HT-29 (cell line): ENCODE measurements around the gene KCNJ14. TPM values are rescaled to one million over a fixed set of nuclear protein-coding genes. Genes with fewer than 3 reads are reported as not detected.
A peak's percentile ranks its signal among the peaks of the same experiment; 100 is the strongest.
"Not testable (repeated sequence)": the region's sequence is repeated elsewhere in the genome, so short reads cannot be mapped to it uniquely, and the experiment has no call there.

Source experiments
- DNase-seq: peaks from one replicate; pipeline ENCODE4 v3.0.0-alpha.2; 2015; ENCODE audit warnings: low spot score
- total RNA-seq: library from RNA; depleted of rRNA; stranded (reverse); fragments of >200 nt; shearing (Covaris generic); gene quantifications from 2 replicates; pipeline ENCODE4 v1.2.3, GENCODE V29; 2014

Gene KCNJ14
- total RNA-seq, 1 experiment from 2014 or later: 3.6 TPM

- peak; percentile 99 for DNase-seq
Measured at GRCh38 chr19:48487948-48488347, 32.6 kb downstream of the KCNJ14 start.

- not testable (repeated sequence) for DNase-seq
Measured at GRCh38 chr19:48488478-48488877, 33.1 kb downstream of the KCNJ14 start.

DNA sequence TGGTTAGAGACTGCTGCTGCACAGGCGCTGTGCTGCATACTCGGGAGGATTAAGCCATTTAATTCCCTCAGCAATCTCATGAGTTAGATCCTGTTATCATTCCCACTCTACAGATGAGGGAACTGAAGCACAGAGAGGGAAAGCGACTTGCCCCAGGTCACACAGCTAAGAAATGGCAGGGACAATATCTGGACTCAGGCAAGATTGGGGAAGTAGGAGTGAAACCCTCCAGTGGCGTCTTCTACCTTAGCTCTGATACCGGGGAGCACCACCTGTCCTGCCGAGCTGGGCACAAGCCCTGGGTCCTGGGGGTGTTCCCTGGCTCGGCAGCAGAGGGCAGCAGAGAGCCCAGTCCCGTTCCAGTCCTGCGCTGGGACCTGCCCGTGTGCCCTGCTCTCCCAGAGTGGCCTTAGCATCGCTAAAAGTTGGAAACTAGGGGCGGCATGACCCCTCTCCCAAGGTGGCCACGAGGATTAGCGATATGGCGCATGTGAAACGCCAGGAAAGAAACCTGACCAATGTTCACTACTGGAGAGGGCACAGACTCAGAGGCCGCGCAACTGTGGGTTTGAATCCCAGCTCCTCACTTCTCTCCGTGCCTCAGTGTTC lies 34.3 kb downstream of the KCNJ14 start:
- peak; percentile 98 for DNase-seq

GRCh38 chr19:48490981-48491792 lies 35.8 kb downstream of the KCNJ14 start:
- peak; percentile 74 for DNase-seq

DNA sequence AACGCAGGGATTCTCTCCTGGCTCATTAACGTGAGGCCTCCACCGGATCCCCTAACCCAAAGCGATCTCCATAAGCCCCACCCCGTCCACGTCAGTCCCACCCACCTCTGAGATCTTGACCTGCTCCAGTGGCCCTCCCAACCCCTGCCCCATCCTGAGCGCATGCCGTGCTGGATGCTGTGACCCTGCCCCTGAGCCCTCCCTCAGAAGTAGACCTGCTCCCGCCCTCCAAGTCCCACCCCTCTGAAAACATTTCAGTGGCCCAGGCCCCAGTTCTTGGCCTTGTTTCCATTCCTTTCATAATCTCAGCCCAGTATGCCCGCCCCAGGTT lies 36.4 kb downstream of the KCNJ14 start:
- DNase-seq: no peak

DNA sequence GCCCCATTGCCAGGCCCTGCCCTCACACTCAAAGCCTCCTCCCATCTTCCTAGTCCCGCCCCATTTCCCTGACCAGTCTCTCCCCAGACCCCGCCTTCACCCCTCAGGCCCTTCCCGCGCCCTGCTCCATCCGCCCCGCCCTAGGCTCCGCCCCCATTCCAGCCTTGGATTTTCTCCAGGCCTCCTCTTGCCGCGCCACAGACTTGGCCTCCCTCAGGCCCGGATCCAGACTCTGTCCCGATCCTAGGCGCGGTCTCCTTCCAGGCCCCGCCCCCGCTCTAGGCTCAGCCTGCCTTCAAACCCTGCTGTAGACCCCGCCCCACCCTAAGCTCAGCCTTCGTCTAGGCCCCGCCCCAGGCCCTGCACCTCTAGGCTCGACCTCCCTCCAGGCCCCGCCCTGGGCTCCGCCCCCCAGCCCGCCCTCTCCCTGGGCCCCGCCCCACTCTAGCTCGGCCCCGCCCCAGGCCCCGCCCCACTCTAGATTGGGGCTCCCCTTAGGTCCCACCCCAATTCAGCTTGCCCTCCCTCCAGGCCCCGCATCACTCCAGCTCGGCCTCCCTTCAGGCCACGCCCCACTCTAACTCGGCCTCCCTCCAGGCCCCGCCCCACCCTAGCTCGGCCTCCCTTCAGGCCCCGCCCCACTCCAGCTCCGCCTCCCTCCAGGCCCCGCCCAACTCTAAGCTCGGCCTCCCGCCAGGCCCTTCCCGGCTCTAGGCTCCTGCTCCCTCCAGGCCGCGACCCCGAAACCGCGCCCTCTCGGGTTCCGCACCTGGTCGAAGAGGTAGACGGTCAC lies 37.7 kb downstream of the KCNJ14 start:
- peak; percentile 100 for DNase-seq

- no peak for DNase-seq
Measured at GRCh38 chr19:48493718-48494401, 38.5 kb downstream of the KCNJ14 start.

DNA sequence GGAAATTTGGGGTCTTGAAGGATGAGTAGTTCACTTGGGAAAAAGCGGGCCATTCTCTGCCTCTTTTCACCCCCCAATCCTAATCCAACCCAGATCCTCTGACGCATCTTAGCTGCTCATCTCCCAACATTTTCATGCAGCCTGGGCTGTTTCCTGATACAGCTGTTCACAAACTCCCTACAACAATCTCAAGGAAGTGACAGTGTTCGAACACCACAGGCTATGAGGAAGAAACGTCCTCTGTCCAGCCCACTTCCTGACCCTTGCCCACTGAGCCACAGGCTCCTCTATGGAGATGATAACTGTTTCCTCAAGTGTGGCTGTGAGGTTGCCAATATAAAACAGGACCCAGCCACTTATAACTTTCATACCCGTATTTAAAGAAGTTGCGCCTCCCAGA lies 40.0 kb downstream of the KCNJ14 start:
- DNase-seq: peak; percentile 47

DNA sequence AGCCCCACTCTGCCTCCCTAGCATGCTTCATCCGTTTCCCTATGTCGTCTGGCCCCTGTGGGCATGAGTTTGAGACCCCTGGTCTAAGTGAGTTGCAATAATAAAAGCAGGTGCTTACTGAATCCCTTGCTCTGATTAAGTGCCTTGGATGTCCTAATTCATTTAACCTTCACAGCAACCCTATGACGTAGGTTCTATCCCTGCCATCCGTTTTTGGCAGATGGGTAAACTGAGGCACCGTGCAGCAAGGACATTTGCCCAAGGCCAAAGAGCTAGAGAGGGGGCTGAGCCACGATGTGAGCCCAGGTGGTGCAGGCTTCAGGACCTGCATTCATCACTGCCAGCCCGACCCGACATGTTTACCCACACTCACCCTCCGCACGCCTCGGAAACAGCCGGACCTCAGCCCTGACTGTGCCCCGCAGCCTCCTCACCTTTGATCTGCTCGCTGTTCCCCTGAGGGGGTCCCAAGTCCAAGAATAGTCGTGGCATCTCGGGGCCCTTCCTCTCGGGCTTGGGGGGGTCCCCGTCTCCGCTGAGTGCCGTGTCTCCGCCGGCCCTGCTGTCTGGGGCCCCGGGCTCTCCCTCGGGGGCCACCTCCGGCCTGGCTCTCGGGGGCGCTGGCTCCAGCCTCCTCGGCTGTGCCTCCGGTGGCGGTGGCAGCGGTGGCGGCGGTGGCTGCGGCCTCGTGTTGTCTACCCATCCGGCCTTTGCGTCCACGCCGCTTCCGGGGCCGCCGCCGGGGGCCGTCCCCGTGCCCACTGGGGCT lies 41.8 kb downstream of the KCNJ14 start:
- no peak for DNase-seq

DNA sequence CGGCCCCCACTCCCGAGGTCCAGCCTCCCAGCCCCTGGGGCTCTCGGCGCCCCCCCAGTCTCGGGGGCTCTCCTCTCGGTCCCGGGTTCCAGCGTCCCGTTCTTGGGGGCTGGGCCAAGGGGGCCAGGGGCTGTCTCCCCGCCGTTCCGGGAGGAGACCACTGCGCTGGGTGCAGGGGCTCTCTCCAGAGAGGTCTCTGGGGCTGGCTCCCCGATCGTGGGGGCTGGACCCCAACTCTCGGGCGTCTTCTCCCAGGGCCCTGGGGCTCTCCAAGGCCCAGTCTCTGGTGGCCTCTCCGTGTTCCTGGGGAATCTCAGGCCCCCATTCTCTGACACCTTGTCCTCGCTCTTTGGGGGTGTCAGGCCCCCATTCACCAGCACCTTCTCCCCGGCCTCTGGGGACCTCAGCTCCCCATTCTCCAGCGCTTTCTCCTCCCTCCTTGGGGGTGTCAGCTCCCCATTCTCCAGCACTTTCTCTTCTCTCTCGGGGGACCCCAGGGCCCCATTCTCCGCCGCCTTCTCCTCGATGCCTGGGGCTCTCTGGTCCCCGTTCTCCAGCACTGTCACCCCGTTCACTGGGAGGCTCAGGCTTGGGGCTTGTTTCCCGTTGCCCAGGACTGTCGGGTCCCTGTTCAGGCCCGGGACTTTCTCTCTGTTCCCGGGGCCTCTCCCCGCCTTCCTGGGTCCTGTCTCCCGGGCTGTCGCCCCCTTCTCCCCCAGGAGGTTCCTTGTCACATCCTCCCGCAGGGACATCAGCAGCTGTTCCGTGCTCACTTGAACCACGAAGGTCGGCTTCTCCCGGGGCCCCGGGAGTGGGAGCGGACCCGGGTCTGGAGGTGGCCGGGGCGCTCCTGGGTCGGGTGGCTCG lies 42.6 kb downstream of the KCNJ14 start:
- DNase-seq: no peak

DNA sequence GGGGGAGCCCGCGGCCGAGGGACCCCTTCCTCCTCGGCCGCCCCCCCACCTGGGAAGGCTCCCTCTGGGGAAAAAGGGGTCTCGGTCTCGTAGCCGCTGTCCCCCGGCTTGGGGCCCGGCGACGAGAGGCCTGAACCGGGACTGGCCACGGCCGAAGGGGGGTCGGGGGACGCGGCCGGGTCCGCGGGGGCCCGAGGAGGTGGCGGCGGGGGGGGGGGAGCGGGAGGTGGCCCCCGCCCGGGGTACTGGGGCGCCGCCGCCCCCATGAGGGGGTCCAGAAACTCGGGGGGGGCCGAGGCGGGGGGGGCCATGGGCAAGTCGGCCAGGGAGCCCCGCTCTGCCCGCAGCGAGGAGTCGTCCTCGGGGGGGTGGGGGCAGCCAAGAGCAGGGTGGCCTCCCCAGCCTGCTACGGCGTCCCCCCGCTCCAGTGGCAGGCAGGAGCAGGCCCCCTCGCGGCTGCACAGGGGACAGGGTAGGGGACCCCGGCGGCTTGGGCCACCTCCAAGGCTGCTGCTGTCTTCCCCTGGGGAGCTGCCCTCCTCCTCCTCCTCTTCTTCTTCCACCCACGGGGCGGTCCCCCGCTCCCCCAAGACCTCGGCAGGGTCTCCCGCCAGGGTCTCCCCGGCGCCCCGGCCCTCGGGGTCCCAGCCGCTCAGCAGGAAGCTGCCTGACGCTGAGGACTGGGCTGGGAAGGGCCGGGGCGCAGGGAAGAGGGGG lies 43.4 kb downstream of the KCNJ14 start:
- DNase-seq: no peak

DNA sequence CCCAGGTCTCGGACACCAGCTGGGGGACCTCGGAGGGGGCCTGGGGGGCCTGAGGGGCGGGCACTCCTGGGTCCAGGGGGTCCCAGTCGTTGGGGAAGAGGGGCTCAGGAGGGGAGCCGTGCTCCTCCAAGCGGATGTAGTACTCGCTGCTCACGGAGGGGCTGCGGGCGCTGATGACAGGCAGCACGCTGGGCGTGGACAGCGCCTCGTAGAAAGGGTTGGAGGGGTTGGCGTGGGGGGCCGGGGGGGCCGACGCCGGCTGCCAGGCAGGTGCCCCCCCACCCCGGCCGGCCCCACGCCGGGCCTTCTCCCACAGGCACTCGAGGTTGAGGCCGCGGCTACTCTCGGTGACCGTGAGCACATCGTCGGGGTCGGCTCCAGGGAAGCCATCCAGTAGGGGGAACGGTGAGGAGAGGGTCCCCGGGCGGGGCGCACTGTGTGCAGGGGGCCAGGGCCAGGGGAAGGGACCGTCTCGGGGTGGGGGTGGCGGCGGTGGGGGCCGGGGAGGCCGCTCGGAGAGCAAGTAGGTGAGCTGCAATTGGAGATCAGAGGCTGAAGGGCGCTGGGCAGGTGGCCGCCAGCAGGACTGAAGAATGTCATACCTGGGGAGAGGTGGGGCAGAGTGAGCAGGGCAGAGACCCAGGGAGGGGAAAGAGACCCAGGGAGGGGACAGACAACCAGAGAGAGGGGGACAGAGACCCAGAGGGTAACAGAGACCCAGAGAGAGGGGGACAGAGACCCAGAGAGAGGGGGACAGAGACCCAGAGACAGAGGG lies 44.1 kb downstream of the KCNJ14 start:
- DNase-seq: no peak

- no peak for DNase-seq
Measured at GRCh38 chr19:48500830-48501493, 45.6 kb downstream of the KCNJ14 start.

DNA sequence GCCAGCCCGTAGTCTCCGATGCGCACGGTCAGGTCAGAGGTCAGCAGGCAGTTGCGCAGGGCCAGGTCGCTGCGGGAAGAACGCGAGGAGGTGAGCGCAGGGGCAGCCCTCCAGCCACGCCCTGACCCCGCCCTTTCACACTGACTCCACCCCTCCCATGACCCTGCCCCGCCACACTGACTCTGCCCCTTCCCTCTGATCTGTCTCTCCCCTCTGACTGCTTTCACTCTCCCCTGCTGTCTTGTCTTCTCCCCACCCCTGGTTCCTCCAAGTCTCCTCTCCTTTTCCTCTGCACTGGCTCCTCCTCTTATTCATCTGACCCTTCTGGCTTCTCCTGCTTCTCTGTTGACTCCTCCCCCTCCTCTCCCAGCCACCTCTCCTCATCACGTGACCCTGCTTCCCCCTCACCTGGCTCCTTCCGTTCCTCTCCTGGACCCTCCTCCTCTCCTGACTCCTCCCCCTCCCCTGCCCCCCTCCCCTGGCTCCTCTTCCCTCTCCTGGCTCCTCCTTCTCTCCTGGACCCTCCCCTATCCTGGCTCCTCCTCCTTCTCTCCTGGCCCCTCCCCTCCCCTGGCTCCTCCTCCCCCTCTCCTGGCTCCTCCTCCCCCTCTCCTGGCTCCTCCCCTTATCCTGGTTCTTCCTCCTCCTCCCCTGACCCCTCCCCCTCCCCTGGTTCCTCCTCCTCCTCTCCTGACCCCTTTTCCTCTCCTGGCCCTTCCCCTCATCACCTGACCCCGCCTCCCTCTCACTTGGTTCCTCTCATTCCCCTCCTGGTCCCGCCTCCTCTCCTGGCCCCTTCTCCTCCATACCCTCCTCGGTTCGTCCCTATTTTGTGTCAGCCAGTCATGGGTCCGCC lies 46.3 kb downstream of the KCNJ14 start:
- DNase-seq: peak; percentile 100

DNA sequence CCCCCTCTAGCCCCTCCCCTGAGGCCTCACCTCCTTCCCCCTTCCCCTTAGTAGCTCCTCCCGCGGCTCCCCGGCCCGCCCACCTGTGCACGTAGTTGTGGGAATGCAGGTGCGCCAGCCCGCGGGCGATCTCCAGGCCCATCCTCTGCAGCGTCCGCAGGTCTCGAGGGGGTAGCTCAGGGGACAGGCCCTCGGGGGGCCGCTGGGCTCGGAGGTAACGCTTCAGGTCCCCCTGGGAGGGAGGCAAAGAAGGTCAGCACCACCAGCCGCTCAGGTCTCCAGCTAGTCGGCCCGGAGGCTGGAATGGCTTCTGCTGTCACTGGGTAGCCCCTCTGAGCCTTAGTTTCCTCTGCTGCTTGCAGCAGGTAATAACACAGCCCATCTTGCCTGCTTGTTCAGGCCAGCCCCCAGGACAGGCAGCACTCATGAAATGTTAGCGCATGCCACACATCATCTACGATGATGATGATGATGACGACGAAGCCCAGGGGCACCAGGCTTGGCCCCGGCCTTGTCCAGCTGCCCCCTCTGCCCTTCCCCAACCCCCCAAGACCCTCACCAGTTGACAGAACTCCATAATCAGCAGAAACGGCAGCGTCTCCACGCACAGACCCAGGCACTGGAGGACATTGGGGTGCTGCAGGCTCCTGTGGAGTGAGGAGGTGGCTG lies 47.1 kb downstream of the KCNJ14 start:
- no peak for DNase-seq

DNA sequence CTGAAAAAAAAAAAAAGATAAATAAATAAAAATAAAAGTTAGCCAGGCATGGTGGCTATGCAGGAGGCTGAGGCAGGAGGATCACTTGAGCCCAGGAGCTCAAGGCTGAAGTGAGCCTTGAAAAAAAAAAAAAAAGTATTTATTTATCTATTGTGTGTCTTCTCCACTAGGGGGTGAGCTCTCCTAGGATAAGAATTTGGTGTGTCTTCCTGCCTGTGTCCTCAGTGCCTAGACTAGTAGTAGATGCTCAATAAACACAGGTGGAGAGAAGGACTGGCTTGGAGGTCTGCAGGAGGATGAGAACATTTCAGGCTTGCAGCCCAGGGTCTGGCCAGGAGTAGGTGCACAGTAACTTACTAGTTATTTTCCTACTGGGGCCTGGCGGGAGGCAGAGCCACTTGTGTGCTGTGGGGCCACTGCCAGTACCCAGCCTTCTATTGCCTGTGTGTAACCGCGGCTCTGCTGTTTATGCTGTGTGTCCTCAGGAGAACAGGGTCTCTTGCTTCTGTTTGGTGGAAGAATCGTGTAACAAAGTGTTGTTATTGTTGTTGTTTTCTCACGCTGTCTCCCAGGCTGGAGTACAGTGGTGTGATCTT lies 50.9 kb downstream of the KCNJ14 start:
- peak; percentile 72 for DNase-seq
